UCSD-AML1 (cell line): Measurements from ENCODE around the gene LGALS9.
A peak's percentile ranks its signal among the peaks of the same experiment; 100 is the strongest.
"Not testable (repeated sequence)": the region's sequence is repeated elsewhere in the genome, so short reads cannot be mapped to it uniquely, and the experiment has no call there.

Experiments
- DNase-seq: peaks from one replicate; lab custom pipeline; 2025; ENCODE audit not compliant: unreplicated experiment; lab: John Stamatoyannopoulos, UW

LGALS9 gene

DNA sequence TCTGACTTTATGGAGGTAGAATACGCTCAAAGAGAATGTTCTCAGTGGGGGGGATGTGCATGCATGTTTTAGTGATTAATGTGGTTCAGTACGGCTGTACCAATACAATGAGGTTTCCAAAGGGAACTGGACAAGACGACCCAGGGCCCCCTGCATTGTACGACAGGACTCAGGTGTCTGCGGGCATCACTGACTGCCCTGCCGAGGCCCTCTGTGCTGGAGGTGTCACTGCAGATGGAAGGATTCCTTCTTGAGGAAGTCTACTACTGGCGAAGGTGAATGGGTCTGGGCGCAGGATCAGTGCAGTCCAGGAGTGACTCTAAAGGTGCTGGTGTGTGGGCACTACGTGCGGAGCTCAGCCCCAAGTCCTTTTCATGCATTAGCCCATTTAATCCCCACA, 3.5 kb upstream of the LGALS9 start:
- DNase-seq, result no peak

DNA sequence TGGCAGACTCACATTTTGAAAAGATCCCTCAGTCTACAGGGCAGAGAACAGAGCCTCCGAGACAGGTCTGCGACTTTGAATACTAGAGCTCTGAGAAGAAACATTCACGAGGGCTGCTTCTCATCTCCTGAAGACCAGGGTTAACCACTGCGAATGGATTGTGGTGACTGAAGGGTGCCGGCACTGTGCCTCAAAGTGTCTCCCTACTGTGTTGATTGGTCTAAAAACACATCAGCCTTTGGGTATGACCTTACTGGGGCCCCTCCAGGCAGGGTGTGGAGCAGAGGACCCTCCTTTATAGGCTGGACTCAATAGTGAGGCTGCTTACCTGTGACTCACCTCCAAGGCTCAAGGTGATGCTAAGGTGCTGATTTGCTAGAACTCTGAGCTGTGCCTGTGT, 2.6 kb upstream of the LGALS9 start:
- DNase-seq, result no peak

DNA sequence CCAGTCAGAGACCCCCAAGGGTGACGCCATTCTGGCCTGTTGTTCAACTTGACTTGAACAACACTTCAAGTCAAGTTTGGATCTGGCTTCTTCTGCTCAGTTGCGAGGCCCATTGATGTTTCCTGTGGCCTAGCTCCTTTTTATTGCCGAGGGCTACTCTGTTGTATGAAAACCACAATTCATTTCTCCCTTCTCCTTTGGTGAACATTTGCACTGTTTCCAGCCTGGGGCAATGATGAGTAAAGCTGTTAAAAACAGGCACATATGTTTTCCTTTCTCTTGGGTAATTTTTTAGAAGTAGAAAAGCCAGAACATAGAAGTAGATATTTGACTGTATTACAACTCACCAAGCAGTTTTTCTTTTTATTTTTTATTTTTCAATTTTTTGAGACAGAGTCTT, 1.7 kb upstream of the LGALS9 start:
- DNase-seq, result not testable (repeated sequence)

DNA sequence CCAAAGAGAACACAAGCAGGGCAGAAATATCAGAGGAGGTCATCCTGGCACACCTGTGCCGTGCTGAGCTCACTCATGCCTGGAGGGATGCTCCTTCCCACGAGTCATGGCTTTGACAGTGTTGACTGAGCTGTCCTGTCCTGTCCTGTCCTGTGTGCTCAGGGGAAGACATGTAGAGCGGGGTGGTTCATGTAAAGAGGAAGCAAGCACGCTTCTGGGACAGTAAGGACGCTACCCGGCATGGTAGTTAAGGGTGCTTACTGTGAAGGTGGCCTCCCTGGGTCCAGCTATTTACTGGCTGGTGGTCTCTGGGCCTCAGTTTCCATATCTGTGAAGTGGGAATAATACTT, 398 bp downstream of the LGALS9 start:
- DNase-seq, result peak; percentile 64

DNA sequence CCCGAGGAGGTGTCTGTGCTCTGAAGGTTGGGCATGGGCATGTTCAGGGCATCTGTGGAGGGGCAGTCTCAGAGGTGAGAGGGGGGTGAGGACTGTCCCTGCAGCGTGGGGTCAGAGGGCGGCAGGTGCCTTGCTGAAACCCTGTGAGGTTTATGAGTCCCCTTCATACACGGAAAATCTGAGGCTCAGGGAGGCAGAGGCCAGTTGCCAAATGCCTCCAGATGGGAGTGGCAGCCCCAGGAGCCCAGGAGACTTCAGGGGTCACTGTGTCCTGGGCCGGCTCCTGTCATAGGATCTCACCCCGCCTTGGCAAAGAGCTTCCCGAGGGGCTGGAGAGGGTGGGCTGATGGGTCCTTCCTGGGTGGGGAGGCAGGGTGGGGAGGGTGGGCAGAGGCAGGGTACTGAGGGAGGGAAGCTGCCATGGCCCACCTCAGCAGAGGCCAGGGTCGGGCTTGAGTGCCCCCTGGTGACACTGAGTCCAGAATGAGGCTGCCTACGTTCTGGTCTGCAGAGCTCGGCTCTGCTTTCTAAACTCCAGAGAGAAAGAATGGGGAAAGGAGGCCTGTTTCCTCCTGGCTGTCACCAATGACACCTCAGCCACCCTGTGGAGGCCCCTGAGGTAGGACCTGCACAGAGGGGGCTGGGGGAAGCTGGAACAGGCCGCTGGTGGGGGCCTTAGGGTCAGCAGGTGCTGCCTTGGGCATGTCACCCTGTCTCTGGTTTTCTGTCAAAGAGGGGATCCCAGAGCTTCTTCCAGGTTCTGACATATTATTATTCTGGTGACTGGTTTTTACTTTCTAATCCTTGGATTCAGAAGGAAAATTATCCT, 1.1 kb downstream of the LGALS9 start:
- peak; percentile 41 for DNase-seq

DNA sequence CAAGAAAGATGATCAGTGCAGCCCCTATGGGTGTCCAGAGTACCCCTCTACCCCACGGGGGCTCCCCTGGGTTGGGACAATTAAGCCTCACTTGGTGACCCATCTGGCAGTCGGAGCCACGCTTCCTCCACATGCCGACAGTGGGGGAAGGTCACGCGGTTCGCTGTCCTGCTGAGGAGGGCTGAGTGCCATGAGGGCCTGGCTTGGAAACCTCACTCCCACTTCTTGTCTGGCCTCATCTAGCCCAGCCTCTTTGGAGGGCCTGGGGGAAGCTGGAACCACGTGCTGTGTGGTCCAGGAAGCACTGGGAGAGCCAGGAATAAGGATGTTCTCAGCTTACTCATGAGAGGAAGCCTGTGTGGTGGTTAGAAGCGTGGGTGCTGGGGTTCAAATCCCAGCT, 1.8 kb downstream of the LGALS9 start:
- peak; percentile 78 for DNase-seq

DNA sequence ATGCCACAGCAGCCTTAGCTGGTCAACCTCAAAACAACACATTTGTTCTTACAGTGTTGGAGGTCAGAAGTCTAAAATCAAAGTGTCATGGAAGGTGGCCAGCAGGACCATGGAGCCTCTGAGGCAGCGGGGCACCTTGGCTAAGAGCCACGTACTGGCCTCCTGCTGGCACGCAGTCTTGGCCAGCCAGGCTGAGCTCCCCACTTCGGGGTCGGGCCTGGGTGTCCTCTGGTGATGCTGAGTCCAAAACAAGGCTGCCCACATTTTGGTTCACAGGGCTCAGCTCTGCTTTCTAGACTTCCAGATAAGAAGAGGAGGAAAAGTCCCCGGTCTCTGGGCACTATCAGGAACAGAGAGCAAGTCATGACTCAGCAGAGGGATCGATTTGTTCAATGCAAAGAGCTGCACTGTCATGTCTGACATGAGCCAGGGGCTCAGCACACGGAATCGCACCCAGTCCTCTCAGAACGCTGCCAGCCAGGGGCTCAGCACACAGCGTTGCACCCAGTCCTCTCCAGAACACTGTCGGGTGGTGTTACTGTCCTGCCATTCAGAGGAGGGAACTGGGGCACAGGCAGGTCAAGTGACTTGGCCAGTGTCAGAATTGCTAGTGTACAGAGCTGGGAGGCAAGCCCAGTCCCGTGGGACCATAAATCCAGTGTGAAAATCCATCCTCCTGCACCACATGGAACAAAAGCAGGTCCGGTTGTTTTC, 2.5 kb downstream of the LGALS9 start:
- no peak for DNase-seq

DNA sequence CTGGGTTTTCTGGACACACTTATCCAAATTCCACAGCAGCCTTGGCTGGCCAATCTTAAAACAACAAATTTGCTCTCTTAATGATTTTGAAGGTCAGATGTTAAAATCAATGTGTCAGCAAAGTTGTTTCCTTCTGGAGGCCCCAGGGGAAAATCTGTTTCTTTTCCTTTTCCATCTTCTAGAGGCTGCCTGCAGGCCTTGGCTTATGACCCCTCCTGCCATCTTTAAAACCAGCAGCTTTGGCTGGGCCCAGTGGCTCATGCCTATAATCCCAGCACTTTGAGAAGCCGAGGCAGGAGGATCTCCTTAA, 3.0 kb downstream of the LGALS9 start:
- DNase-seq, result no peak

DNA sequence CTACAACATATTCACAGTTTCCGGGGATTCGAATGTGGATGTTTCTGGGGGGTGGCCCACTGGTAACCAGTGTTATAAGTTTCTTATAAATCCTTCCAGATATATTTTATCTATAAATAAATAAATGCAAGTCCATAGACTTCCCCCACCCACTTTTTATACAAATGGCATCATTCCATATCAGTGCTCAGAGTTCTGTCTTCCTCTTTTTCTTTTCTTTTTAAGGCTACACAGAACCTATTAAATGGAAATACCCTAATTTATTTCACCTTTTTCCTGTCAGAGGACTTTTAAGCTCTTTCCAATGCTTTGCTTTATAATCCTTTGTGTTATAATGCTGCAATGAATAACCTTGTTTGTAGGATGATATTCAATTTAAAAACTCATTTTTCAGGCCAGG, 3.8 kb downstream of the LGALS9 start:
- DNase-seq, result no peak

DNA sequence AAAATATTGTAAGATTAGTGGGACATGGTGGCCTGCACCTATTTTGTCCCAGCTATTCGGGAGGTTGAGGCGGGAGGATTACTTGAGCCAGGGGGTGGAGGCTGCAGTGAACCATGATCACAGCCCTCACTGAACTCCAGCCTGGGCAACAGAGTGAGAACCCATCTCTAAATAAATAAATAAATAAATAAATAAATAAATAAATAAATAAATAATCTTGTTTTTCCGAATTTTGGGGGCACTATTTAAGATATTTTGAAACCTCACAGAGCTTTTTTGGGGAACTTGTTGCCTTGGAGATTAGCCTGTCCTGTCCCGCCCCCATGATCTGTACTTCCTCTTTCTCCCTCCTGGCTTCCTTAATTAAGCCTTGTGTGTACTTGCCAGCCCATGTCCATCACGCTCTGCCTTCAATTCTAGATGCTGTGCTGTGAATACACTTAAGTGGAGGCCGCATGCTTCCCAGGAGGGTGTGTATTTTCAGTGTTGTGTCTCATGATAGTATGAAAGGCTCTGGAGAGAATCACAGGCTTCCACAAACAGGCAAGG, 4.4 kb downstream of the LGALS9 start:
- DNase-seq, result peak; percentile 44

DNA sequence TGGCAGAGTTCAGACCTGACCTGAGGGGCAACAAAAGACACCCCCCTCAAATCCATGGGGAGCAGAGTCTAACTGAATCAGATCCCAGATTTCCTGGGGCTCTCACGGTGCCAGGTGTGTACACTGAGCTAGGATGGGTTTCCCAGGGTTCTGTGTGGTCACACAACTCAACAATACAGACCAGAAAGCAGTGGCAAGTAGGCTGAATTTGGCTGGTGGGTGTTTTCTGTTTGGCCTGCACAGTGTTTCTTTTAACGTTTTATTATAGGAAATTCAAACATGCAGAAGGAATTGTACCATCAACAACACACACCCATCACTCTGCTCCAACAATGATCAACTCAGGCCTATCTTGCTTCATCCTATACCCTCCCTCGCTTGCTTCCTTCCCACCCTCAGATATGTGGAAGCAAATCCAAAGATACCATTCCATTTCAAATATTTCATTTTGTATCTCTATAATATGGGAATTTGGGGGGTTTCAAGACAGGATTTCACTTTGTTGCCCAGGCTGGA, 5.1 kb downstream of the LGALS9 start:
- DNase-seq, result not testable (repeated sequence)

DNA sequence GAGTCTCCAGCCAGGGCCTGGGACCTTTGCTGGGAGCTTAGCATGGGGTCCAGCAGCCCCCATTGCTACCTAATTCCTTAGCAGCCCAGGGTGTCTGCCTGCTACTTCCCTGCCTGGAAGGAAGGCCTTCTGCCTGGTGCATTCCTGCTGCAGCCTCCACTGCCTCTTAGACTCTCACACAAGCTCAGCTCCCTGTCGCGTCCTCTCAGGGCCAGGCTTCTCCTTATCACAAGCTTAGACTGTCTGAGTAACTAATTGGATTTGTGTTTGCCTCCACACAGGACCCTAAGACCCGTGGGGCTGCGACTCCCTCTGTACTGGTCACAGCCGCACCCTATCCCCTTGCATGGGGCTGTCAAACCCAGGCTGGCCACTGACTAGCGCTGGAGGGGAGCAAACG, 6.8 kb downstream of the LGALS9 start:
- not testable (repeated sequence) for DNase-seq

DNA sequence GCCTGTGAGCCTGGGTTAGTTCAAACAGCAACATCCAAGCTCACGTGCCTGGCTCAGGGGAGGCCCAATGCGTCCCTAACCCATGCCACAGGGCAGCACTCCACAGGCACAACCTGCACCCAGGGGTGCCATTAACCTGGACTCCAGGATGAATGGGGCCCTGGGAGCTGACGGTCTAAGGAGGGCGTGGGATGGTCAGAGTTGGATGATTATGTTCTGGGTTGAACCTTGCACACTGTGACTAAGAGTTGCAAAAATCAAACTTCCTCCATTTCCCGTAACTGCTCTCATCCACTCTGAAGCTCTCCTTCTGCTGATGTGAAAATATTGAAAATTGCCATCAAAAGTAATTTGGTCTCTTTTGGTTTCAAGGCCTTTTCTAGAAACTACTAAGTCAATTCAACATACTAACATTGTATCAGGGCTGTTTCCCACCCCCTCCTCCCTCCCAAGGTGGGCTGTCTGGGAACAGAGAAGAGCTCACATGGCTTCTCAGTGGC, 7.5 kb downstream of the LGALS9 start:
- not testable (repeated sequence) for DNase-seq

DNA sequence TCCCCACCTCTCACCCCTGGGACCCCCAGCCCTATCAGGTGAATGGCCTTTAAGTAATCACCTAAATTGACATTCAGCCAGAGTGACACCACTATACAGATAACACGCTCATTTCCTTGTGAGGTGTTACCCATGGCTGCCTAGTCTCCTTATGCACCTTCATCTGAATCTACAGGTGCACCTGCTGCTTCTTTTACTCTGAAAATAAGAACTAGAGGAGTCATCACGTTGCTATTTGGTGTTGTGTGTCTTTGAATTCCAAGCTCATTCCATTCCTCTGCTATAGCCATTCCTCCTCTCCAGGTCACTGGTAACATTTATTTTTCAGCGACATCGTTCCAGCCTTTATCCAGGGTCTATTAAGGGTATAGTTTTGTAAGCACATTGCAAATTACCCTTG, 9.8 kb downstream of the LGALS9 start:
- DNase-seq, result no peak

DNA sequence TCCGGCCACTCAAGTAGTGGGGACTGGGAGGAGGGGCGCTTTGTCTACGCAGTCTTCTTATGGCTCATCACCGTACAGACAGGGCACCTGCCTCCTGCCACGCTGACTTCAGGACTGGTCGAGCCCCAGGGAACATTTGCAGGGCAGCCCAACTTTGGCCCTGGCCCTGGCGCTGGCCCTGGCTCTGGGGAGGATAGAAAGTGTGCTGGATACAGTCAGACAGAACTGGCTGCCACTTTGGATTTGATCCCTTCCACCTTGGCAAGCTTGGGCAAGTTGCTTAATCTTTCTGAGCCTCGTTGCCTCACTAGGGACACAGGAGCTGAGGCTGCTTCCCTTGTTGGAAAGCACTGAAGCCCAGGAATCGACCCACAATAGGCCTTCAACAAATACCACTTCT, 13.6 kb downstream of the LGALS9 start:
- no peak for DNase-seq

DNA sequence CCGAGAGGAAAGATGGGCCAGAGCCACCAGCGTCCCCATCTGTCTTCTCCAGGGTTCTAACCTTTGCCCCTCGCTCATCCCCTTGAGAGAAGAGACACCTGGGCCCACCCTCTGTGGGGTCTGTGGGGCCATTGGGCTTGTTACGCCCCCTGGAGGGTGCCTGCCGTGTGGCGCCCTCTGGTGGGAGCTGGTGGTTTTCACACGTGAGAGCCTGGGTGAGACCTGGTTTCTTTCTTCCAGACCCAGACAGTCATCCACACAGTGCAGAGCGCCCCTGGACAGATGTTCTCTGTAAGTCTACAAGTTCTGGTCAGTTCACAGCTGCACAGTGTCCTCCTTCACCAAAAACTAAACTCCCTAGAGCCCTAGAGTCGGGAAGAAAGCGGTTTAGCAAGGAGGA, 14.6 kb downstream of the LGALS9 start:
- DNase-seq, result not testable (repeated sequence)

DNA sequence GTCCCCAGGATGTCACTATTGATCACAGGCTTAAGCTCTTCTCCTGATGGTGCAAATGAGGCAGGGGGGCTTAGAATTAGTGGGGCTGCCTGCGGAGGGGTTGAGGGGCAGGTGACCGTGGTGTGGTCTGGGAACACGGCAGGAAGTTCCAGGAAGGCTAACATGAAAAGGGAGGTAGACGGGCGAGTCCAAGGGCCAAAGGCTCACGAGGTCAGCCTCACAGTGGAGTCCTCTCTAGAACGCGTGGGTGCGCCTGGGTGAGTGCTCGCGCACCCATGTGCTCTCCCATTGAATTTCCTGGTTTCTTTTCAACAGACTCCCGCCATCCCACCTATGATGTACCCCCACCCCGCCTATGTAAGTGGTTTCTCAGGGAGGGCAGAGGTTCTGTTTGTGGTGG, 15.2 kb downstream of the LGALS9 start:
- DNase-seq, result no peak

DNA sequence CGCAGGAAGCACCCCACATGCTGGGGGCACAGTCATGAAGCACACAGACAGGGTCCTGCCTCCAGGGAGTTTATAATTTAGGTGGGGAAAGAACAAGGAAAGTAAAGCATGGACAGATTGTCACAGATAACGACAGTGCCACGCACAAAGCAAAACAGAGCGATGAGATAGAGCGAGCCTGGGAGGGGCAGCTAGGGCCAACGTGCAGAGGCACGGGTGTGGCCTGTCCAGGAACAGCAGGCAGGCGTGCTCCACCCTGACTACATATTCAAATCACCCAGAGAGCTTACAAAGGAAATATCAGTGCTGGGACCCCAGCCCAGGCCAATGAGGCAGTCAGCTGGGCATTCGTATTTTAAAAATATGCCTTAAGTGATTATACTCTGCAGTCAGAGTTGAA, 16.8 kb downstream of the LGALS9 start:
- no peak for DNase-seq

DNA sequence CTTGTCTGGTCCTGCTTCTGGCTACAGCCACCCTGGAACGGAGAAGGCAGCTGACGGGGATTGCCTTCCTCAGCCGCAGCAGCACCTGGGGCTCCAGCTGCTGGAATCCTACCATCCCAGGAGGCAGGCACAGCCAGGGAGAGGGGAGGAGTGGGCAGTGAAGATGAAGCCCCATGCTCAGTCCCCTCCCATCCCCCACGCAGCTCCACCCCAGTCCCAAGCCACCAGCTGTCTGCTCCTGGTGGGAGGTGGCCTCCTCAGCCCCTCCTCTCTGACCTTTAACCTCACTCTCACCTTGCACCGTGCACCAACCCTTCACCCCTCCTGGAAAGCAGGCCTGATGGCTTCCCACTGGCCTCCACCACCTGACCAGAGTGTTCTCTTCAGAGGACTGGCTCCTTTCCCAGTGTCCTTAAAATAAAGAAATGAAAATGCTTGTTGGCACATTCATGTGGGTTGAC, 18.2 kb downstream of the LGALS9 start:
- not testable (repeated sequence) for DNase-seq

DNA sequence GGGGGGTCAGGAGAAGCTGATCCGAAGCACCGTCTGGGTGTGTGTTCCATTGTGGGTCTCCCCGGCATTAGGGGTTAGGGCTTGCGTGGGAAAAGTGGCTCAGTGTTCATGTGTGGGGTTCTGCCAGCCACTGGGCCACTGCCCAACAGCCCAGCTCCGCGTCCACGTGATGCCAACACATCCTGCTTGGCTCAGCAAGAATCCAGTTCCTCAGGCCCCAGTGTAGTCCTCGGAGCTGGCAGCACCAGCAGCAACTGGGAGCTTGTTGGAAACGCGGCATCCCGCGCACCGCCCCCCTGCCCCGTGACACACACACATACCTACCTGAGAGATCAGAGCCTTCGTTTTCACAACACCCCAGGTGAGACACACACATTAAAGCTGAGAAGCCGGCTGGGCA, 18.9 kb downstream of the LGALS9 start:
- DNase-seq, result no peak

DNA sequence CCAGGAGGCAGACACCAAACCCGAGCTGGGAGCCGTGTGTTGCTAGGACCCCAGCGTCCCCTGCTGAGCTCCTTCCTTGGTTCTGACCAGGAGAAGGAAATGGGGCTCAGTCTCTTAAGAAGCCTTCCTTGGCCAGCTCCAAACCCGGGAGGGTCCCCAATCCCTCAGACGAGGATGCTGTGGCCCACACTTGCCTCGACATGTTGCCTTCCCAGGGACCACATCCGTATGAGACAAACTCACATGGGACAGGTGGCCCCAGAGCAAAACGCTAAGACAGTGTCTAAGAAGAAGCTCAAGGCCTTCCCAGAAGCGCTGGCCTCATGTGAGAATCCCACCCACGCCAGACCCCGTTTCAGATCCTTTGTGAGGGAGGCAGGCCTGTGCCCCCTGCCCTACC, 19.8 kb downstream of the LGALS9 start:
- no peak for DNase-seq
